HuH-7 (cell line): ENCODE measurements around the gene TBXA2R.
A peak's percentile ranks its signal among the peaks of the same experiment; 100 is the strongest.
"Not testable (repeated sequence)": the region's sequence is repeated elsewhere in the genome, so short reads cannot be mapped to it uniquely, and the experiment has no call there.

Source experiments
- DNase-seq: peaks from one replicate; pipeline ENCODE4 v3.0.0; 2011; ENCODE audit warnings: low spot score

Gene TBXA2R

GRCh38 chr19:3639479-3639878, 32.8 kb upstream of the TBXA2R start:
- no peak for DNase-seq

GRCh38 chr19:3638208-3639193, 31.8 kb upstream of the TBXA2R start:
- no peak for DNase-seq

DNA sequence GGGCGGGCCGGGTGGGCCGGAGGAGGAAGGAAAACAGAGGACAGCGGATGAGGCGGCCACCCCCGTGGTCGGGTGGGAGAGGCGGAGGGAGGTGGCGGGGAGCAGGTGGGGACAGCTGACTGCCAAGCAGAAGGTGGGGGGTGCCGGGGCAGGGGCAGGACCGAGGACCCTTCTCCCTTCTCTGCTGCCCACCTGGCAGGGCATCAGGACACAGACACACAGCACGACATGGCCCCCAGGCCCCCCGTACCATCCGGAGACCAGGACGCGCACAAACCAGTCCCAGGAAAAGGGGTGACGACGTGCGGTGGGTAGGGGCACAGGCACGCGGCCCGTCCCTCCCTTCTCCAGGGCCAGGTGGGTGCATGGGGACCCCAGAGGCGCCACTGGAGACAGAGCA, 30.9 kb upstream of the TBXA2R start:
- no peak for DNase-seq

GRCh38 chr19:3636962-3637361, 30.3 kb upstream of the TBXA2R start:
- no peak for DNase-seq

DNA sequence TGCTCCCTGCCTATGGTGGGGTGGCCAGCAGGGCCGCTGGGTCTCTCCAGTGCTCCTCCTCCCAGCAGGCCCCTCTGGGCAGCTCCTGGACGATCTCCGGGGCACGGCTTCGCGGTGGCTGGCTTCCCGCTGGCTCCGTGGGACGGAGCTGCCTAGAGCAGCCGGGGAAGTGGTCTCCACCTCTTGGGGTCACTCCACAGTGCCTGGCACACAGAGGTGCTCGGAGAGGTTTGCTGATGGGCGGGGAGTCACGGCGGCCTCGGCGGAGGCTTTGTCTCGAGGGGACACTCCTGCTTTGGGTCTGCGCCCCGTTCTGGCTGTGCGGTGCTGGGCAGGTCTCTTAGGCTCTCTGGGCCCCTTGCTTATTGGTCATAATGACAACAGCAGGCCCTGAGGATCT, 29.8 kb upstream of the TBXA2R start:
- no peak for DNase-seq

- DNase-seq, result no peak
Observed at GRCh38 chr19:3634496-3635045, 27.9 kb upstream of the TBXA2R start.

- no peak for DNase-seq
Observed at GRCh38 chr19:3633559-3633988, 26.9 kb upstream of the TBXA2R start.

GRCh38 chr19:3632739-3633558, 26.3 kb upstream of the TBXA2R start:
- DNase-seq, result no peak

- no peak for DNase-seq
Observed at GRCh38 chr19:3632098-3632497, 25.4 kb upstream of the TBXA2R start.

- no peak for DNase-seq
Observed at GRCh38 chr19:3631053-3631861, 24.6 kb upstream of the TBXA2R start.

GRCh38 chr19:3628766-3629165, 22.1 kb upstream of the TBXA2R start:
- not testable (repeated sequence) for DNase-seq

DNA sequence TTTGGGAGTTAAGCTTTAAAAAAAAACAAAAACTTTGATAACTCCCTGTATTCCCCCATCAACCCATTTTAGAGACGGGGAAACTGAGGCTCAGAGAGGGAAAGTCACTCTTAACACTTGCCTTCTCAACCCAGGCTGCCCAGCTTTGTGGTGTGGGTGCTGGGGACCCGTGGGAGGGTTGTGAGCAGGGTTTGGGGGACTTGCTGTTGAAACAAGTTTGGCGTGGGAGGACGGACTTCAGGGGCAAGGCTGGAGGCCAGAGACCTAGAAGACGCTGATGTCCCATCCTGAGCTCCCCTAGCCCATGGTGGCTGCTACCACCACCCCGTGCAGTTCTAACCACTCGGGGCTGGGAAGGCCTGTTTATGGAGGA, 20.7 kb upstream of the TBXA2R start:
- no peak for DNase-seq

DNA sequence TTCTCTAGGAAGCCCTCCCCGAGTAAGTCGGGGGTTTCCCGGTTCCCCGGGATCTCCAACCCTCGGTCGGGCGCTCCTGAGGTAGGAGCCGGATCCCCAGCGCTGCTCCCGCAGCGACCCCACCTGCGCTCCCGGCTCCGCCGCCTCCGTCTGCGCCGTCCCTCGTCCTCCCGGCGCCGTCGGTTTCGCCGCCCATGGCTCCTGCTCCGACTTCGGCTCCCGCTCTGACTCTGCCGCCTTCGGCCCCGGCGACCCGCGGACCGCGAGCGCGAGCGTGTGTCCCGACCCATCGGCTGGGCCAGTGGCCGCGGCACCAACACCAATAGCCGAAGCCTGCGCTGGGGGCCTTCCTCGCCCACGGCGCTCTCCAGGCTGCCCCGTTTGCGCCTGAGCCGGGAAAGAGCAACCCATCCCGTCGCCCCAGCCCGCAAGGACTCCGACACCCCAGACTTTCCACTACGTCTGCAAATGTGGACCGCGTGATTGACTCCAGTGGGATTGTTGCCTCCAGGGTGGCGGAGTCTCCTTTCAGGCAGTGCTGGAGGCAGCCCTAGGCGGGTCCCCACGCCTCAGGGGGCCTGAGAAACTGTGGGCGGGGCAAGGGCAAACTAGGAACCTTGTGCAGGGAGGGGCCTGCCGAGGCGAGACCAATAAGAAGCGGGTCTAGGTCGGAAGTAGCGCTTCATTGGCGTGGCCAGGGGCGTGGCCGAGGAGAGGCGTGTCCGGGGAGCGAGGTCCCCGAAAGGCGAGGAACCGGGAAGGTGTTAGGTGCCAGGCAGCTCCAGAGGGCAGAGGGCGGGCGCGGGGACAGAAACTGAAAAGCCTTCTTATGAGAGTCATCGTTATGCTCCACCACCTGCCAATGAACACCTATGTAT, 20.0 kb upstream of the TBXA2R start, which contains the start of gene CACTIN:
TSS of gene CACTIN (minus strand) at position 318 of the 878 bp plus-strand sequence. CDS start at position 290, 28 bp downstream.
- peak; percentile 99 for DNase-seq

DNA sequence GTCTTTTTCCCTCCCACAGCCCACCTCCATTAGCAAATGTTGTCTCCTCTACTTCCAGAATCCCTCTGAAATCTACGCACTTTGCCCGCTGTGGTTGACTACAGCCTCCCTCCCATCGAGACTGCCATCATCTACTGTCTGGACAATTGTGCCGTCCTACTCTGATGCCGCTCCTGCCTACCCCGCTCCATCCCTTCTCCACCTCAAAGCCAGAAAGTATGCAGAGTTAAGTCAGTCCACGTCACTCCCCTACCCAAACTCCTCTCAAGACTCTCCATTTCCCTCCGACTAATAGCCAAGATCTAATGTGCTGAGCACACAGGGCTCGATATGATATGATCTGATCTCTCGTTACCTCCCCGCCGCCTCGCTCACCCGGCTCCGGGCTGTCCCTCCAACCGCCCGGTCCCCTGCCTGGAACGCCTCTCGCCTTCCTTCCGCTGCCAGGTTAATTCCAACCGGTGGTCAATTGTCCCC, 19.4 kb upstream of the TBXA2R start:
- DNase-seq, result no peak

DNA sequence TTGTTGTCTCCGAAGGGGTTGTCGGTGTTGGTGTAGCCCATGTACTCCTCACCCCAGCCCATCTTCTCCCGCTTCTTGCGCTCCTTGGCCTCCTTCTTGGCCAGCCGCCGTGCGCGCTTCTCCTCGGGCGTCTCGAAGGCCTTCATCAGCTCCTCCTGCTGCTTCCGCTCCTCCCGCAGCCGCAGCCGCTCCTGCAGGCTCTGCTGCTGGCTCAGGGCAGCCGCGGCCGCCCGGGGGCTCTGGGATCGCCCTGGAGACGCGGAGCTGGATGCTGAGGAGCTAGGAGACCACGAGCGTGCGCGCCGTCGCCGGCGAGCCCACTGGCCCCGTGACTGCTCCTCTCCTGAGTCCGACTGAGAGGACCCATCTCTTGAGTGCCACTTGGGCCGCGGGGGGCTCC, 17.0 kb upstream of the TBXA2R start:
- no peak for DNase-seq

GRCh38 chr19:3622224-3622623, 15.5 kb upstream of the TBXA2R start:
- DNase-seq, result no peak

DNA sequence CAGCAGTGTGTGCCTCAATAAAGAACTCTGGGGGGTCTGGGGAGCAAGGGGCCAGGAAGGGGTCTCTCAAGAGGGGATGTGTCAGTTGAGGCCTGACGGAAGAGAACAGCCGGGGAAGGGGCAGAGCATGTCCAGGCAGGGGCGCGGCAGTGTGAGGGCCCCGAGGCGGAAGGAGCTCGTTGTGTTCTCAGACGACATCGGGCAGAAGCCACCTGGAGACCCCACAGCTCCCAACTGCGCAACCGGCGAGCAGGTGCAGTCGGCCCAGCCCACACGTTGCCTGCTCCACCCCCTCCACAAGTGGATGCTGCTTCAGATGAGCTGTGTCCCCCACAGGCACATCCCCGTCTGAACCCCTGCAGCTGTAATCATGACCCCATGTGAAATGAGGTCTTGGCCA, 15.0 kb upstream of the TBXA2R start:
- DNase-seq, result no peak

GRCh38 chr19:3620817-3621547, 14.3 kb upstream of the TBXA2R start:
- no peak for DNase-seq

DNA sequence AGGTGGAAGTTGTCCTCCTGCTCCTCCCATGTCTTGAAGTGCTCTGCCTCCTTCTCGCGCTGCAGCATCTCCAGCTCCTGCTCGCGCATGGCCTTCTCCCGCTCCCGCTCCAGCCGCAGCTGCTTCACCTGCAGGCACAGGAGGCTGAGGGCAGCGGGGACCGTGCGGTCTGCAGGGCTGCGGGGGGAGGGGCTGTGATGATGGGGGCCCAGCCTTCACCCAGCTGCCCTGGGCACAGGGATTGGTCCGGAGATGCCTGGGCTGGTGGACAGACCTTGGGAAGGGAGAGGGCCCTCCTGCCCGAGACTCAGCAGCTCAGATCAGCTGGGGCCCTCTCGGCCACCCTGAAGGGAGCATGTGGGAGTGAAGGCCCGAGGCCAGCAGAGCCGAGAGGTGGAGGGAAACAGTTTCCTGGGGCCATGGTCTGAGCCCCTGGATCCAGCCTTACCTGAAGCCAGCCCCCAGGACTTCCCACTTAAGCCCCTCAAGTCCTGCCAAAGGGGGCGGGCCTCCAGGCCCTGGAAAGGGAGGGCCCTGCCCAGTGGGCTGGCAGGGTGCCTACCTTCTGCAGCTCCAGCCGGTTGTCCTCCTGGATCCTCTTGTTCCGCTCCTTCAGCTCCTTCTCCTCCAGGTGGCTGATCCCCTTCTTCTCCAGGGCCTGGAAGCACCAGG, 13.6 kb upstream of the TBXA2R start:
- no peak for DNase-seq
